HG03066 (cell line): ENCODE measurements around the gene MBOAT2.
"Not testable (repeated sequence)": the region's sequence is repeated elsewhere in the genome, so short reads cannot be mapped to it uniquely, and the experiment has no call there.

Source experiments
- ATAC-seq: cut with Tn5 transposase; IDR thresholded peaks from one replicate; pipeline ENCODE4 v1.9.1; 2021; ENCODE audit warnings: low read depth; ENCODE audit not compliant: unreplicated experiment

The MBOAT2 gene

DNA sequence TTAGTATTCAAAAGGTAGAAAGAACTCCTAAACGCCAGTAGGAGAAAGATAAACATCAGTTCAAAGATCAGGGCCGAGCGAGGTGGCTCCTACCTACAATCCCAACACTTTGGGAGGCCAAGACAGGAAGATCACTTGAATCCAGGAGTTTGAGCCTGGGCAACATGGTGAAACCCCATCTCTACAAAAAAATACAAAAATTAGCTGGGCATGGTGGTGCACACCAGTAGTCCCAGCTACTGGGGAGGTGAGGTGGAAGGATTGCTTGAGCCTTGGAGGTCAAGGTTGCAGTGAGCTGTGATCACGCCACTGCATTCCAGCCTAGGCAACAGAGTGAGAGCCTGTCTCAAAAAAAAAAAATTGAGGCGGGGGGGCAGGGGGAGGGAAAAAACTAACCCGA lies 40.6 kb downstream of the MBOAT2 start:
- no peak for ATAC-seq

DNA sequence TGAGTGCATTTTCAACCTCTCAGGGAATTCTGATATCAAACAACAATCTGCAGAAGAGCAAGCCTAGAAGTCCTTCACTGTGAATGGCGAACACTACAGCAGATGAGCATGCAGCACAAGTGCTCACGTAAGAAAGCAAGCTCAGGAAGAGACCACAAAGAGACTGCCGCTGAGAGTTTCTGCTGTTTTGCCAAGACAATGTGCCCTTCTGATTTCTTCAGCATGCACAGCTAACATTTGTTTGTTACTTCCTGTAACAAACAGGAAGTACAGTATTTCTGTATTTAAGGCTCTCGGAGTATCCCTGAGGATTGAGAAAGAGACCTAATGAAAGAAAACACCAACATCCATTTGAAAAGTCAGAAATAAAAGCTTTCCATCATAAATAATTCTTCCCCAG lies 45.9 kb downstream of the MBOAT2 start:
- ATAC-seq: no peak

DNA sequence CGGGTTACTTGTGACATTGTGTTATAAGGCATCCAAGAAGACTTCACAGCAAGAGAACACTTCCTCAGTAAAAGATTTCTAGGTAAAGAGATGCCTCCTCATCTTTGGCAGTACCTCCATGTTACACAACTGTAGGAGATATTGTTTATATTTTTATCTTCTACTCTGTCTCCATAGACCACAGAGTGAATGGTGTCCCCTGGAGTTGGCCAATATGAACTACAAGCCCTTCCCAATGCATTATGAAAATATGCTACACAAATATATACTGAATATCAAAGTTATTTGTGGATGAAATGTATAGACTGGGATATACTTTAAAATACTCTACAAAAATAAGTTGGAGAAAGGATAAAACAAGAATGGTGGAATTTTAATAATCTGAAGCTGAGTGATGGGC lies 46.7 kb downstream of the MBOAT2 start:
- no peak for ATAC-seq

DNA sequence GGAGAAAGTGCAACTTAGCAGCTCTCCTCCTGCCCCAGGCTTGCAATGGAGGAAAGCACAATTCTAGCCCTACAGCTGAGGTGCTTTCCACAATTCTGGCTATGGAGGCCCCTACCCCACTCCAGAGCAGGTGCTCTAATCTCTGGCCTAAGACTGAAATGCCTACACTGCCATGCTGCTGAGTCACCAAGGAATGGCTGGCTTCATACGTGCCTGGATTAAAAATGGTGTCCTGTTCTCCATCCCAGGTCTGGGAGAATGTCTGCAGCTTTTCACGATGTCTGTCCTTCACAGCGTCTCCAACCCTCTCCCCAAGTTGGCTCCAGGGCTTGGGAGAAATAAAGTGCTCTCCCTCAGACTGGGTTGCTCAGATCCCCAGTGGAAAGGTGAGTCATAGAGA lies 48.5 kb downstream of the MBOAT2 start:
- no peak for ATAC-seq

DNA sequence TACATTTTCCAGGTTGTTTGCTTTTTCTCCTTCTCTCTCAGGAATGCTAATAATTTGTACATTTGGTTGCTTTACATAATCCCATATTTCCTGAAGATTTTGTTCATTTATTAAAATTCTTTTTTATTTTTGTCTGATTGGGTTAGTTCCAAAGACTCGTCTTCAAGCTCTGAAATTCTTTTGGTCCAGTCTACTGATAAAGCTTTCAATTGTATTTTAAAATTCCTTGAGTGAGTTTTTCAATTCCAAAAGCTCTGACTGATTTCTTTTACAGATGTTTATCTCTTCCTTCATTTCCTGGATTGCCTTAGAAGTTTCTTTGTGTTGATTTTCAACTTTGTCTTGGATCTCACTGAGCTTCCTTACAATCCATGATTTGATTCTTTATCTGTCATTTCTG lies 50.0 kb downstream of the MBOAT2 start:
- no peak for ATAC-seq

DNA sequence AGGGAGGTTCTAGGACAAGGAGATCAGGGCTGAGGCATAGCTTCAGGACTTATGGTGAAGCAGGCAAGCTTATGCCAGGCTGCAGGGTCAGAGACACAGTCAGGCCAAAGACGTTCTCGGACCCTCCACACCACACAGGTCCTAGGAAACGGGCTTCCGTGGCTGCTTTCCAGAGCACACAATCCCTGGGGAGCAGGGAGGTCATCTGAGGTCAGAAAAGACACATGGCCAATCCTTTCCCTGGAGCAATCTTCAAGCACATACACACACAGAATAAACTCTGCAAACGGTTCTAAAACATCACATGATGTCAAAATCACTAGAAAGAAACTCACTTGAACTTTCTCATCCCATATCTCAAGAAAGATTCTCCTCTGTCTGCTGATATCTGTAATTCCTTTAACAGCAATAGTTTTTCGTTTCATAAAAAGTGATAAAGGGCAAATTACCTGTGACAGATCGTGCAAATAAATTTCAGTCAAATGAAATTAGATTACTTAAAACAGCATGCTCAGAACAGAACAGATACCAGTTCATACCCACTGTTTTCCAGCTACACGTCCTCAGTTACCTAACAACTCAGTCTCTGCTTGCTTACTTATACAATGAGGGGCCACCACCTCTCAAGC lies 63.9 kb downstream of the MBOAT2 start:
- no peak for ATAC-seq

DNA sequence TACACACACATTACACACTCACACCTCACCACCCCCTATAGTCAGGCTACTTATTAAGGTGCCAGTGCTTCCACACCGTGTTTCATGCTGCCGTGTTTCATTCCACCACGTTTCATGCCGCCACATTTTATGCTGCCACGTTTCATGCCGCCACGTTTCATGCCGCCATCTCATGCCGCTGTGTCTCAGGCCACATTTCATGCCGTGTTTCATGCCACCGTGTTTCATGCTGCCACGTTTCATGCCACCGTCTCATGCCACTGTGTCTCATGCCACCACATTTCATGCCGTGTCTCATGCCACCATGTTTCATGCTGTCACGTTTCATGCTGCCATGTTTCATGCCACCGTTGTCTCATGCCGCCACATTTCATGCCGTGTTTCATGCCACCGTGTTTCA lies 65.1 kb downstream of the MBOAT2 start:
- no peak for ATAC-seq

DNA sequence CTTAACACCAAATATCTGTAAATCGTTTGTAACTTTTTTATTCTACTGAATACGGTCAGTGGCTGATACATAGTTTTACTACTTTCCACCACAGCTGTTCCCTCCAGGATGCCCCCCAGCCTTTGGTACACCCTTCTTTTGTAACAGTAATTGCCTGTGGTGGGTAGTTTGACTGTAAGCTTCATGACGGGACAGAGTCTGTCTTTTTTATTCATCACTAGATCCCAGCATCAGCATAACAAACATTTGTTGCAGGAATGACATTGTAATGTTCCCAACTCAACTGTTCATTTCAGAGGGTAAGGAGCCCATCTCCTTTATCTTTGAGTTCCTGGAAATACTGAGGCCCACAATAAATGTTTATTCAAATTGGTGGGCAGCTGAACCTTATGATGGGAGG lies 67.5 kb downstream of the MBOAT2 start:
- no peak for ATAC-seq

DNA sequence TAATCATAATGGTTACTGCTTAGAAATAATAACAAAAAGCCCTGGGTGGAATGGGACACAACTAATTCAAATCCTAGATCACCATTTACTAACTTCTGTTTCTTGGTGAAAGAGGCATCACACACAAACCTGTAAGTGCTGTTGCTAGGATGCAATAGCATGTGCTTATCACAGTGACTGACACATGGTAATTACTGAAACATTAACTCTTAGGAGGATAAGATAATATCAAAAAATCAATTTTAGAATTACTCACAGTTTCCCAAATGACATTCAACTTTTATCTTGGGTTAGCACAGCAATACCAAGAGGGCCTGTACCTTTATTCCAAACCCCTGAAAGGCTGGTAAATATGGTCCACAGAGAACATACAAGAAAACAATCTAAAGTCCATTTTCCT lies 69.1 kb downstream of the MBOAT2 start:
- ATAC-seq: no peak

DNA sequence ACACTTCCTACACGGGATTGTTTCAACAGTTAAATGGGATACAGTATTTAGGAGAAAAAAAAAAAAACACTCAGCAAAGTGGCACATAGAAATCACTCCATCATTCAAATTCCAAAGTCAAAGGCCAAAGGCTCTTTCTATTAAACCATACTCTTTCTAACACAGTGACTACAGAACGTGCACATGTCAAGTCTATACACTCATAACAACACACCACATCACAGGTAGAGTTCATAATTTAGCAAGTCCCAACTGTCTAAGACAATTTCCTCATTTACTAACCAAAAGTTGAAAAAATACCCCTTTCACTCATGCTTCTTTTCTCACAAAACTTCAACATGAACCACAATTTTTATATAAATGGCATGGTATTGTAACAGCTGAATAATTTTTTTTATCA lies 70.8 kb downstream of the MBOAT2 start:
- no peak for ATAC-seq

DNA sequence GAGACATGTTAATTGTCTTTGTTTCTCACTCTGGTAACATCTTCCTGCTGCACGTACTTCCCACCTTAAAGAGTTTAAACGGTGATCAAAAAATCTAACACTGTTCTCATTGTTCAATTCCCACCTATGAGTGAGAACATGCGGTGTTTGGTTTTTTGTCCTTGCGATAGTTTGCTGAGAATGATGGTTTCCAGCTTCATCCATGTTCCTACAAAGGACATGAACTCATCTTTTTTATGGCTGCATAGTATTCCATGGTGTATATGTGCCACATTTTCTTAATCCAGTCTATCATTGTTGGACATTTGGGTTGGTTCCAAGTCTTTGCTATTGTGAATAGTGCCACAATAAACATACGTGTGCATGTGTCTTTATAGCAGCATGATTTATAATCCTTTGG lies 73.3 kb downstream of the MBOAT2 start:
- ATAC-seq: not testable (repeated sequence)

DNA sequence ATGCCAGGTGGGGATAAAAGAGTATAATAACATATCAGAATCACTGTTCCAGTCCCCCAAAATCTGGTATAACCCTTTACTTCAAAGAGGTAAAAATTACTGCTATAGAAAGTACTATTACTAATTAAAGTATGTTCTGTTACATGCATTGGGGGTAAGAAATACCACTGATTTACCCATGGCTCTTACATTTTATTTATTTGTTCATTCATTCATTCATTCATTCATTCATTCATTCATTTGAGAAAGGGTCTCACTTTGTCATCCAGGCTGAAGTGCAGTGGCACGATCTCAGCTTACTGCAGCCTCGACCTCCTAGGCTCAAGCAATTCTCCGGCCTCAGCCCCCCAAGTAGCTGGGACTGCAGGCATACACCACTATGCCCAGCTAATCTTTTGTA lies 74.4 kb downstream of the MBOAT2 start:
- no peak for ATAC-seq

DNA sequence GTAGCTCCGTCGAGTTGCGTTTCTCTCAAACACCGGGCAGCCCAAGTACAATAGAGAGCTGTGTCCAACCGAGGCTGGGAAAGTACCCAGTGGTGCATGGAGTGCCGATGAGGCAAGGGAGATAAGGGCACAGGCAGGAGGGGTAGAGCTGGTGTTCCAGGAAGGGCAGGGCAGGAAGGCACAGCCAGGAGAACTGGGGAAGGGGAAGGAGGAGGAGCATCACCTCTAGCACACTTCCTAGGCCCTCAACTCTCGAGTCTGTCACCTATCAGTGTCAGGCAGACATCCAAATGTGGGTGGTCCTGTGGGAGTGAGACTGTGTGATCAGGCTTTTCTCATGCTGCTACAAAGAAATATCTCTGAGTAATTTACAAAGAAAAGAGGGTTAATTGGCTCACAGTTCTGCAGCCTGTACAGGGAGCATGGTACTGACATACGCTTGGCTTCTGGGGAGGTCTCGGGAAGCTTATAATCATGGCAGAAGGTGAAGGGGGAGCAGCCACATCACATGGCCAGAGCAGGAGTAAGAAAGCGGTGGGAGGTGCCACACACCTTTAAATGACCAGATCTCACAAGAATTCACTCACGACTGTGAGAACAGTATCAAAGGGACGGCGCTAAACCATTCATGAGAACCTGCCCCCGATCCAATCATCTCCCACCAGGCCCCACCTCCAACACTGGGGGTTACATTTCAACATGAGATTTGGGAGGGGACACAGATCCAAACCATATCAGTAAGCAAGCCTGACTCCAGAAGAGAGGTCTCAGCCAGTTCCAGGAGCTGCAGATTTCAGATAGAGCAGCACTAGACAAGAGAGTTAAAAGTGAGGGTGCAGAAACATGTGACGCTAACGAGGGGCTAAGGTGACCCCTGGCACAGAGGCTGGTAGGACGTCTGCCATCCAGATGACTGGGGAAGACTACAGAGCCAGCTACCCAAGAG lies 75.7 kb downstream of the MBOAT2 start:
- no peak for ATAC-seq

DNA sequence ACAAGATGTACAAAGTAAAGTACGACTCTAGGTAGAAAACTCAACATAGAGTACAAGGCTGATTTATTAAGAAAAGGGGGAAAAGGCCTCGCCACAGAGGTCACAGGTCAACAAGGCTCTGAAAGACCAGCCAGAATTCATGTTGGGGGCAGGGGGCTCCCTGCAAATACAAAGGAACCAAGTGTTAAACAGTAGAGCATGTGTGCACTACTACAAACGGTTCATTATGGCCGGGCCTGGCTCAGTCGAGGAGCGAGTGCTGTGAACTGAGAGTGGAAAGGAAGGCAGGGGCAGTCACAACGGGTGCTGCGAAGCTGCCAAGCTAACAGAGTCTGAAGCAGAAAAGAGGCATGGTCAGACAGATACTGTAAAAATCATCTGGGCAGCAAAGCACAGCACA lies 77.1 kb downstream of the MBOAT2 start:
- no peak for ATAC-seq

DNA sequence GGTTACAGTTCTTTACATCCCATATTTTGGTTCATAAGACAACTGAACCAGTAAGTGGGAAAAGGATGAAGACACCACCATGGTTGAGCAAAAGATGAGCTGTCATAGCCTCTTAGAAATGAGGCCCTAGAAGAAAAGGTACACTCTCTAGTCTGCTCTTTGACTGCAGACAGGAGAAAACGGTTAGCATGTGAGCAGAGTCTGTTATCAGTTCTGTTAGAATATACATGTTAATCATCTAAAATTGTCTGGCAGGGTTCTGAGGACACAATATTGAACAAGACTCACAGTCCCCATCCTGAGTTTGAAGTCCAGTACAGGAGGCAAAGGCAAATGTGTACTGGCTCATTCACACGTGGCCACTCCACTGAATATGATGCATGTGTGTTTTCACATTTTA lies 78.1 kb downstream of the MBOAT2 start:
- ATAC-seq: no peak

DNA sequence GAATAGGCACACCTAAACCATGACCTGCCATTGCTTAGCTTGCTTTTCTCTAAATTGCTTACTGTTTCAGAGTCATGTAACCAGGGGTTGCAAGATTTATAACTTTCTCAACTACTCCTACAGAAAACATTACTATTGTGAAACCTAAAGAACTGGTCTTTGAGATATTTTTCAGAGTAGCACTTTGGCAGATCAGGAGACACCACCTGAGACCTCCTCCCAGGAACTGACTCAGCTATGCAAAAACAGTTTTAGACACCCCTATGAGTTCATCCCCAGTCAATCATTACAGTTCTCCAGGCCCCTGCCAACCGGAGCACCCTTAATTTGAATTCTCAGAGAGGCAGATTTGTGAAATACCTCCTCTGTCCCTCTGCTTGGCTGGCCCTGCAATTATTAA lies 80.3 kb downstream of the MBOAT2 start:
- no peak for ATAC-seq

DNA sequence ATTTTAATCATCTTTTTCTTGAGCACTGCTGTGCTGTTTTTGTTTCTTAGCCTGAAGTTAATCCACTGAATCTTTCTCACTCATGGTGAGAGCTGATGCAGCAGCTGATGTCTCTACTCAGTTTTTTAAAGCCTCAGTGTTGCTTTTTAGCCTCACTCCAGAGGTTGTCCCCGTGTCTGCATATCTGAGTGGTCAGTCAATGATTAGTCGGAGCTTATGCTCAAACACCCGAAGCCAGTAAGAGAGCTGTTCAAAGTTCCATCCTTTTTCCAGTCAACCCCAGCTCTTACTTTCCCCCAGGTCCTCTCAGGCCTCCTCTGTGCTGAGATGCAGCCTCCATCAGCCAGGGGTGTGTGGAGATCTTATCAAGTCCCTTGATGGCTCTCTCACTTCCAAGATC lies 81.1 kb downstream of the MBOAT2 start:
- no peak for ATAC-seq

DNA sequence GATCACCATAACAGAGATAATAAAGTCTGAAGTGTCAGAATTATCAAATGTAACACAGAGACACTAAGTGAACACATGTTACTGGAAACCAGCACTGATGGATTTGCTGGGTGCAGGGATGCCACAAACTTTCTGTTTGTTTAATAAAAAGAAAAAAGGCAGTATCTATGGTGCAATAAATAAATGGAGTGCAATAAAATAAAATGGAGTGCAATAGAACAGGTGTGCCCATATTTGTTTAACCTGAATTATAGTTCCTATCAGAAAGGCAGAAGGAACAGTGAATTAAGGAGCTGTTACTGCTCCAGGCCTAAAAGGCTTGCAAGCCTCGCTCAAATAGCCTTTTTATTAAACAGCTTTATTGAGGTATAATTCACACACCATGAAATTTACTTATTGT lies 85.1 kb downstream of the MBOAT2 start:
- ATAC-seq: no peak

DNA sequence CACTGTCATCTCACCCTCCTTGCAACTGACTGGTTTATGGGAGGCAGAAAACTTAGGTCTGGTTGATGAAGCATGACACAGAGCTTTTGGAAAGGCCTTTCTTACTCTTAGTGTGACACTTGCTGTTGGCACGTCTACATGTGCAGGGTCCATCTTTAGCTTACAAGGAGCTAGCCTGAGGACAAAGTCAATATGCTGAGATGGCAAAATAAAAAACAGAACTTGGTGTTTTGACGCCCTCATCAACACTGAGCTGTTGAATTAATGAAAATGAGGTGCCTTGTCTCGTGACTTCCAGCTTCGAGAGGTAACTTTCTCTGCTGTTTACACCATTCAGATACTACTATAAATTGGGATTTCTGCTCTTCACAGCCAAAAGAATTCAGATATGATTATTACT lies 87.5 kb downstream of the MBOAT2 start:
- no peak for ATAC-seq

DNA sequence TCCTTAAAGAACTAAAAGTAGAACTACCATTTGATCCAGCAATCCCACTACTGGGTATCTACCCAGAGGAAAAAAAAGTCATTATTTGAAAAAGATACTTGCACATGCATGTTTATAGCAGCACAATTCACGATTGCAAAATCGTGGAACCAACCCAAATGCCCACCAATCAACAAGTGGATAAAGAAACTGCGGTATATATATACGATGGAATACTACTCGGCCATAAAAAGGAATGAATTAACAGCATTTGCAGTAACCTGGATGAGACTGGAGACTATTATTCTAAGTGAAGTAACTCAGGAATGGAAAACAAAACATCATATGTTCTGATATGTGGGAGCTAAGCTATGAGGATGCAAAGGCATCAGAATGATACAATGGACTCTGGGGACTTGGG lies 89.7 kb downstream of the MBOAT2 start:
- ATAC-seq: not testable (repeated sequence)

DNA sequence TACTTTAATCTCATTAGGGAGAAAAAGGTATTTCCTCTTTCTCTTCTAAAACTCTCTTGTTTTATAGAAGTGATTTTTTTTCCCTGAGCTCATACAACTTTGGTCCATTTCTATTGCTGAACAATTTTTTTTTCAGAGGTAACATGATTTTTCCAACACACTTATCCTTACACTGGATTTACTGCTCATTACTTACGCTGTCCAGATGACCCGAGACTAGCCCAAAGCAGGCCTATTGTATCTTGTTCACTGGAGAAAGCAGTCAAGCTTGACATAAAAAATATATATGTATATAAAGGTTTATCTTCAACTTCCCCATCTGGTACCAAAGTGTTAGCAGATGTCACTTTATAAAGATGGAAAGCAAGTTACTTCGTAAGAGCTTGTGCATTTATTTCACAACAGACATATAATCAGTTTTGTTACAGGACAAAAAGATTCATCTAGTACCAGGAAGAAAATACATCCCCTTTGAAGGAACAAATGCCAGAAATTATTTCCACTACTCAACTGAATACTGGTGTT lies 95.7 kb downstream of the MBOAT2 start:
- ATAC-seq: no peak

DNA sequence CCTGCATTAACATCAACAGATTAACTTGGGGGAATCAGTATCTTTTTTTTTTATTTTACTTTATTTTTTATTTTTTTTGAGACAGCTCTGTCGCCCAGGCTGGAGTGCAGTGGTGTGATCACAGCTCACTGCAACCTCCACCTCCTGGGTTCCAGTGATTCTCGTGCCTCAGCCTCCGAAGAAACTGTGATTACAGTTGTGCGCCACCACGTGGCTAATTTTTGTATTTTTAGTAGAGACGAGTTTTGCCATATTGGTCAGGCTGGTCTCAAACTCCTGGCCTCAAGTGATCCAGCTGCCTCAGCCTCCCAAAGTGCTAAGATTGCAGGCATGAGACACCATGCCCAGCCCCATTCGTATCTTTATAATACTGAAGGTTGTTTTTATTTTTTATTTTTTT lies 99.6 kb downstream of the MBOAT2 start:
- ATAC-seq: not testable (repeated sequence)
